Hepatocyte (in vitro differentiated cells): ENCODE results near the gene LYPD5. TPM values are rescaled to one million over a fixed set of nuclear protein-coding genes. Genes with fewer than 3 reads are reported as not detected.
"Not testable (repeated sequence)": the region's sequence is repeated elsewhere in the genome, so short reads cannot be mapped to it uniquely, and the experiment has no call there.

Experiments used
- DNase-seq: peaks from one replicate; pipeline ENCODE4 v3.0.0-alpha.2; 2016; ENCODE audit warnings: low spot score
- H2AFZ ChIP-seq: fragments of 200-600 bp; sonication (generic); 2 replicates; pipeline ENCODE4 v1.6.0; 2016; ENCODE audit warnings: antibody characterized with exemption, mild to moderate bottlenecking
- H3K27ac ChIP-seq: fragments of 200-600 bp; sonication (generic); 2 replicates; pipeline ENCODE4 v1.5.1; 2016; ENCODE audit warnings: mild to moderate bottlenecking
- H3K27me3 ChIP-seq: fragments of 200-600 bp; sonication (generic); 2 replicates; pipeline ENCODE4 v1.6.1; 2016
- H3K36me3 ChIP-seq: fragments of 200-600 bp; sonication (generic); replicated peaks from 2 replicates; pipeline ENCODE4 v1.5.1; 2016; ENCODE audit warnings: low read depth; ENCODE audit not compliant: insufficient read depth
- H3K4me1 ChIP-seq: fragments of 200-600 bp; sonication (generic); 2 replicates; pipeline ENCODE4 v1.5.1; 2016; ENCODE audit warnings: mild to moderate bottlenecking, moderate library complexity; ENCODE audit not compliant: insufficient read depth
- H3K4me2 ChIP-seq: fragments of 200-600 bp; sonication (generic); 2 replicates; pipeline ENCODE4 v1.6.0; 2016
- H3K4me3 ChIP-seq: fragments of 200-600 bp; sonication (generic); 2 replicates; pipeline ENCODE4 v1.5.1; 2016; ENCODE audit warnings: mild to moderate bottlenecking
- H3K79me2 ChIP-seq: fragments of 200-600 bp; sonication (generic); 2 replicates; pipeline ENCODE4 v1.6.0; 2017; ENCODE audit warnings: mild to moderate bottlenecking
- H3K9me2 ChIP-seq: fragments of 200-600 bp; sonication (generic); replicated peaks from 2 replicates; pipeline ENCODE4 v1.6.0; 2017; ENCODE audit warnings: mild to moderate bottlenecking; ENCODE audit not compliant: insufficient read depth
- H3K9me3 ChIP-seq: fragments of 200-600 bp; sonication (generic); 2 replicates; pipeline ENCODE4 v1.5.1; 2016; ENCODE audit warnings: low read depth, mild to moderate bottlenecking
- H4K20me1 ChIP-seq: fragments of 200-600 bp; sonication (generic); 2 replicates; pipeline ENCODE4 v1.6.0; 2016; ENCODE audit warnings: mild to moderate bottlenecking; ENCODE audit not compliant: insufficient read depth, poor library complexity, severe bottlenecking
- CTCF ChIP-seq: fragments of 200-600 bp; sonication (generic); IDR thresholded peaks from 2 replicates; pipeline ENCODE4 v1.5.1; 2016; ENCODE audit warnings: antibody characterized with exemption, mild to moderate bottlenecking; ENCODE audit not compliant: poor library complexity
- EZH2 ChIP-seq: fragments of 200-600 bp; sonication (generic); IDR thresholded peaks from 2 replicates; pipeline ENCODE4 v1.6.1; 2016; ENCODE audit warnings: antibody characterized with exemption, mild to moderate bottlenecking, borderline replicate concordance
- EZH2phosphoT487 ChIP-seq: fragments of 200-600 bp; sonication (generic); IDR thresholded peaks from one replicate; pipeline ENCODE4 v1.6.1; 2018; ENCODE audit warnings: antibody characterized with exemption, mild to moderate bottlenecking, low read depth, moderate library complexity; ENCODE audit not compliant: unreplicated experiment, severe bottlenecking
- WGBS: methylation state at CpG from one replicate; pipeline ENCODE4 v1.1.6; 2016; ENCODE audit warnings: low lambda C conversion rate; ENCODE audit errors: missing lambda C conversion rate; 5-methylcytosine and 5-hydroxymethylcytosine counted together
- polyA plus RNA-seq: library from polyadenylated mRNA; unstranded; fragments of >200 nt; fragmentation: Nextera tagmentation; extraction: Ambion mirVana; gene quantifications from 2 replicates; pipeline ENCODE4 v1.2.1, GENCODE V29; 2016
- total RNA-seq: library from RNA; depleted of rRNA; stranded (reverse); fragments of >200 nt; gene quantifications from 2 replicates; pipeline ENCODE4 v1.2.3, GENCODE V29; 2014

The LYPD5 gene
- total and polyA plus RNA-seq, 2 experiments from 2014 or later, result 1.6 to 1.8 TPM

- H3K9me2 ChIP-seq, result no peaks in the 10 kb centered on the region
- no peaks in the 10 kb centered on the region for H3K27me3 ChIP-seq
- H3K9me3 ChIP-seq, result no peaks in the 10 kb centered on the region
- TF ChIP-seq CTCF (no peak), EZH2 (no peak), EZH2phosphoT487 (no peak)
- WGBS, result 51% methylated on average over 45 of the region's 46 CpGs
- no peaks in the 10 kb centered on the region for H4K20me1 ChIP-seq
- no peaks in the 10 kb centered on the region for H3K4me1 ChIP-seq
- peak within 1 kb of the TSS; percentile 77 for H3K4me2 ChIP-seq
- no peaks in the 10 kb centered on the region for H3K79me2 ChIP-seq
- H3K4me3 ChIP-seq, result peak within 1 kb of the TSS; percentile 34
- H3K36me3 ChIP-seq, result no peaks in the 10 kb centered on the region
- peak within 1 kb of the TSS; percentile 80 for H3K27ac ChIP-seq
- peak within 1 kb of the TSS; percentile 87 for H2AFZ ChIP-seq
- peak; percentile 90 for DNase-seq
Observed at GRCh38 chr19:43826787-43827754, 24.8 kb upstream of the LYPD5 start, which contains the start of gene ZNF283. TSS of gene ZNF283 (plus strand) at chr19:43827321. CDS start at chr19:43833505, 6,184 bp downstream.

- not testable (repeated sequence) for H3K4me2 ChIP-seq, H3K27ac ChIP-seq, H3K9me3 ChIP-seq, H4K20me1 ChIP-seq, H3K9me2 ChIP-seq, H3K4me3 ChIP-seq, H3K4me1 ChIP-seq, H3K79me2 ChIP-seq, DNase-seq, H2AFZ ChIP-seq, H3K36me3 ChIP-seq, H3K27me3 ChIP-seq
- 62% methylated on average over 4 of the region's 4 CpGs for WGBS
Observed at GRCh38 chr19:43824572-43824971, 22.3 kb upstream of the LYPD5 start.

DNA sequence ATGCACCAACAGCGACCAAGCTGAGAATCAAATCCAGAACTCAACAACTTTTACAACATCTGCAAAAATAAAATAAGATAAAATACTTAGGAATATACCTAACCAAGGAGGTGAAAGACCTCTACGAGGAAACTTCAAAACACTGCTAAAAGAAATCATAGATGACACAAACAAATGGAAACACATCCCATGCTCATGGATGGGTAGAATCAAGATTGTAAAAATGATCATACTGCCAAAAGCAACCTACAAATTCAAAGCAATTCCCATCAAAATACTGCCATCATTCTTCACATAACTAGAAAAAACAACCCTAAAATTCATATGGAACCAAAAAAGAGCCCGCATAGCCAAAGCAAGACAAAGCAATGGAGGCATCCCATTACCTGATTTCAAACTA is 21.6 kb upstream of the LYPD5 start:
- not testable (repeated sequence) for H3K9me3 ChIP-seq

GRCh38 chr19:43820884-43821215 is 18.6 kb upstream of the LYPD5 start:
- Histone ChIP-seq H3K36me3 (no peaks in the 10 kb centered on the region), H3K4me1 (no peaks in the 10 kb centered on the region), H2AFZ (no peak overlapping the region), H3K27me3 (no peaks in the 10 kb centered on the region), H3K4me2 (no peak overlapping the region), H3K79me2 (no peaks in the 10 kb centered on the region), H3K9me2 (no peaks in the 10 kb centered on the region), H3K9me3 (no peaks in the 10 kb centered on the region), H4K20me1 (no peaks in the 10 kb centered on the region), H3K4me3 (no peak overlapping the region), H3K27ac (no peak overlapping the region)
- WGBS, result 70% methylated on average over 5 of the region's 5 CpGs
- TF ChIP-seq EZH2phosphoT487 (no peak), EZH2 (no peak), CTCF (no peak)
- DNase-seq, result no peak

More for the DNA sequence above, 21.6 kb upstream of the LYPD5 start:
- H3K79me2 ChIP-seq, H2AFZ ChIP-seq, H3K4me1 ChIP-seq, H4K20me1 ChIP-seq, H3K27me3 ChIP-seq, H3K27ac ChIP-seq, H3K36me3 ChIP-seq, H3K4me3 ChIP-seq, H3K9me2 ChIP-seq, H3K4me2 ChIP-seq, DNase-seq: not testable (repeated sequence)
- WGBS, result 90% methylated on average over 3 of the region's 3 CpGs
